ENCODE results near the gene DNAH3. TPM values are rescaled to one million over a fixed set of nuclear protein-coding genes. Genes with fewer than 3 reads are reported as not detected.
"Not testable (repeated sequence)": the region's sequence is repeated elsewhere in the genome, so short reads cannot be mapped to it uniquely, and the experiment has no call there.

DNAH3 gene
- total RNA-seq, 1 donor, result not detected

DNA sequence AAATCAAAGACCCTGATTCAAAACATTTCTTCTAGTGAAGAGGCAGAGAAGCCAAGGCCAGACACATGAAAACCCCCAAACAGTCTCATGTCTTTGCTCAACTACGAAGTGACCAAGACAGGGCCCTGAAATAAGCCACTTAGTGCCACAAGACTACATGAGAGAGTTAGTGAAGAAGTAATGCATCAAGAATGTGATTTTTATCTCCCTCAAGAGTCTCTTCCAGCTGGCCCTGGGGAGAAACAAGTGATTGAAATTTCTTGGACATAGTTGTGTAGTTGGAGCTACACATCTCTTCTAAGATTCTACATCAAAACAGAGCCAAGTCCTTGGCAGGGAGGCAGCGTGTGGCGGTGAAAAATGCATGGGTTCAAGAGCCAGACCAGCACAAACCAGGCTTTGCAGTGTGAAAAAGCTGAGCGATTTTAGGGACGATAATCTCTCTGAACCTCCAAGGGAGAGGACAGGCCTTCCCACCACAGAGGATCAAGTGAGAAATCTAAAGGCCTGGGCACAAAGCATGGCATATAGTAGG is 219.5 kb downstream of the DNAH3 start:
- DNase-seq (ENCODE audit: insufficient read length, low spot score, missing footprints), result no peak
- Histone ChIP-seq H3K4me1 (ENCODE audit: insufficient read depth, low read length) (no peaks in the 10 kb centered on the region), H3K27me3 (ENCODE audit: insufficient read depth, low read length) (no peaks in the 10 kb centered on the region), H3K36me3 (ENCODE audit: insufficient read depth, low read length) (no peaks in the 10 kb centered on the region), H4K20me1 (ENCODE audit: insufficient read depth, low read length) (no peaks in the 10 kb centered on the region), H3K4me3 (ENCODE audit: insufficient read depth, low read length) (no peak overlapping the region), H3K79me2 (ENCODE audit: insufficient read depth, low read length) (no peaks in the 10 kb centered on the region), H3K27ac (ENCODE audit: low read depth, low read length) (no peak overlapping the region), H3K4me2 (ENCODE audit: insufficient read depth, low read length) (no peak overlapping the region), H3K9me3 (ENCODE audit: low read depth, low read length) (no peaks in the 10 kb centered on the region), H2AFZ (ENCODE audit: low read length) (no peak overlapping the region)
- TF ChIP-seq CTCF (IDR thresholded peaks at IDR 0.05; ENCODE audit: extremely low read depth, low read depth, low read length), result no peak

- no peaks in the 10 kb centered on the region for H4K20me1 ChIP-seq (ENCODE audit: insufficient read depth, low read length)
- no peaks in the 10 kb centered on the region for H3K36me3 ChIP-seq (ENCODE audit: insufficient read depth, low read length)
- no peak for TF ChIP-seq CTCF (IDR thresholded peaks at IDR 0.05; ENCODE audit: extremely low read depth, low read depth, low read length)
- H3K4me2 ChIP-seq (ENCODE audit: insufficient read depth, low read length), result no peak overlapping the region
- H3K27me3 ChIP-seq (ENCODE audit: insufficient read depth, low read length), result no peaks in the 10 kb centered on the region
- H2AFZ ChIP-seq (ENCODE audit: low read length), result no peak overlapping the region
- H3K4me1 ChIP-seq (ENCODE audit: insufficient read depth, low read length), result no peaks in the 10 kb centered on the region
- H3K79me2 ChIP-seq (ENCODE audit: insufficient read depth, low read length), result no peaks in the 10 kb centered on the region
- H3K9me3 ChIP-seq (ENCODE audit: low read depth, low read length), result no peaks in the 10 kb centered on the region
- no peak for DNase-seq (ENCODE audit: insufficient read length, low spot score, missing footprints)
- no peak overlapping the region for H3K27ac ChIP-seq (ENCODE audit: low read depth, low read length)
- H3K4me3 ChIP-seq (ENCODE audit: insufficient read depth, low read length), result no peak overlapping the region
Measured at GRCh38 chr16:20930365-20930690, 220.3 kb downstream of the DNAH3 start.

GRCh38 chr16:20929676-20930364 is 220.8 kb downstream of the DNAH3 start:
- H3K4me3 ChIP-seq (ENCODE audit: insufficient read depth, low read length); DNase-seq (ENCODE audit: insufficient read length, low spot score, missing footprints); H3K9me3 ChIP-seq (ENCODE audit: low read depth, low read length); H3K4me2 ChIP-seq (ENCODE audit: insufficient read depth, low read length); H4K20me1 ChIP-seq (ENCODE audit: insufficient read depth, low read length); H3K36me3 ChIP-seq (ENCODE audit: insufficient read depth, low read length); H2AFZ ChIP-seq (ENCODE audit: low read length); H3K79me2 ChIP-seq (ENCODE audit: insufficient read depth, low read length); H3K27me3 ChIP-seq (ENCODE audit: insufficient read depth, low read length); H3K27ac ChIP-seq (ENCODE audit: low read depth, low read length); H3K4me1 ChIP-seq (ENCODE audit: insufficient read depth, low read length): not testable (repeated sequence)

DNA sequence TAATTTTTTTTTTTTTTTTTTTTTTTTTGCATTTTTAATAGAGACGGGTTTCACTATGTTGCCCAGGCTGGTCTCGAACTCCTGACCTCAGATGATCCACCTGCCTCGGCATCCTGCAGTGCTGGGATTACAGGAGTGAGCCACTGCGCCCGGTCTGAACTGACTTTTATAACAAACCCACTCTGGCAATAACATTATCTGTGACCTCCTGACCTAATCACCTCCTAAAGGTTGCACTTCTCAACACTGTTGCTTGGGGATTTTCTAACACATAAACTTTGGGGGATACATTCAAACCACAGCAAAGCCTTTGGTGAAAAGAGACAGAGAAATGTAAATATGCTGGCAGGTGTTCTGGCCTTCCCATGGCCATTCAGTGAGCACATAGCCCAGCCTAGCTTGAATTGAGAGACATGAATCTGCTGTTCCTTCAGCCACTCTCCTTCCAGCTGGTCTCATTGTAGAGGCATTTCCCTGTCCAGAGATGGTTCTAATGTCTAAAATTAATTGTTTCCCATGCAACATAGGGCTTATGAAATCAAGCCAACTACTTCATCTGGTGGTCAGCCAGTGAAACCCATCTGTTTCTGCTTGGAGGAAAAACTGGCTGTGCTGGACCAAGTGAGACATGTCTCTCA is 221.8 kb downstream of the DNAH3 start:
- Histone ChIP-seq H3K36me3 (ENCODE audit: insufficient read depth, low read length) (peaks cover 3% of the 10 kb centered on the region), H3K27me3 (ENCODE audit: insufficient read depth, low read length) (no peaks in the 10 kb centered on the region), H3K4me2 (ENCODE audit: insufficient read depth, low read length) (no peak overlapping the region), H3K4me1 (ENCODE audit: insufficient read depth, low read length) (no peaks in the 10 kb centered on the region), H4K20me1 (ENCODE audit: insufficient read depth, low read length) (no peaks in the 10 kb centered on the region), H3K4me3 (ENCODE audit: insufficient read depth, low read length) (no peak overlapping the region), H2AFZ (ENCODE audit: low read length) (no peak overlapping the region), H3K79me2 (ENCODE audit: insufficient read depth, low read length) (no peaks in the 10 kb centered on the region), H3K27ac (ENCODE audit: low read depth, low read length) (no peak overlapping the region), H3K9me3 (ENCODE audit: low read depth, low read length) (no peaks in the 10 kb centered on the region)
- no peak for TF ChIP-seq CTCF (IDR thresholded peaks at IDR 0.05; ENCODE audit: extremely low read depth, low read depth, low read length)
- no peak for DNase-seq (ENCODE audit: insufficient read length, low spot score, missing footprints)

Measured in osteoblast (primary cell).